ENCODE data around the gene VTI1B. TPM values are rescaled to one million over a fixed set of nuclear protein-coding genes. Genes with fewer than 3 reads are reported as not detected.
"Not testable (repeated sequence)": the region's sequence is repeated elsewhere in the genome, so short reads cannot be mapped to it uniquely, and the experiment has no call there.

The VTI1B gene
- total and polyA plus RNA-seq, 2 experiments from 2014 or later = 44.7 to 96.1 TPM

- not testable (repeated sequence) for H3K27ac Mint-ChIP-seq; H3K4me2 ChIP-seq; H2AFZ ChIP-seq; H3K4me3 Mint-ChIP-seq; H3K9me2 ChIP-seq (ENCODE audit: insufficient read depth); H3K9me3 Mint-ChIP-seq; H3K27me3 Mint-ChIP-seq (ENCODE audit: insufficient read depth, low read depth, poor library complexity); DNase-seq (ENCODE audit: low spot score); H3K79me2 ChIP-seq (replicated peaks; ENCODE audit: insufficient read depth); H3K27me3 ChIP-seq (ENCODE audit: insufficient read depth); H3K27ac ChIP-seq (ENCODE audit: low read depth); H3K36me3 ChIP-seq (ENCODE audit: insufficient read depth); H3K4me3 ChIP-seq; H3F3A ChIP-seq (replicated peaks; ENCODE audit: low read depth); ATAC-seq
- Mint-ChIP-seq H3K4me1 (peaks cover 15% of the 10 kb centered on the region), H3K36me3 (ENCODE audit: low read depth) (peaks cover 20% of the 10 kb centered on the region)
- H3K4me1 ChIP-seq (ENCODE audit: insufficient read depth) = peaks cover 10% of the 10 kb centered on the region
- H4K20me1 ChIP-seq (replicated peaks; ENCODE audit: insufficient read depth) = peaks cover 10% of the 10 kb centered on the region; the same call in 1 of the 2 replicates
Observed at GRCh38 chr14:67626131-67626530, 48.3 kb downstream of the VTI1B start.

DNA sequence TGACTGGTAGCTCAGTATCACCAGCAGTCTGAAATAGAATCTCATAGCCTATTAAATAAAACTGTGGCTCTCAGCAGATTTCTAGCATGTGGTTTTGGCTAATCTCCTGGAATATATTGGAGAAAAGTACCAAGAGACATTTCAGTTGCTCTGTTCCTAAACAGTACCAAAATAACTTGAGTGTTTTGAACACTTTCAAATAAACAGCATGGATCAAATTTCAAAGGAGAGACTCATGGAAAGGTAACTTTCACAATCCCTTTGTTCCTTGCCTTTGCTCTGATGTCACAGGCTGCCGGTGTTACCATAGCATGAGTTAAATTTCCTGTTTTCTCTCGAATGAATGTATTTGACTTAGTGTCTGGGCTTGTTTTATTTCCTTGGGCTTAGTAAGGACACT lies 51.3 kb downstream of the VTI1B start:
- H3K27me3 ChIP-seq (ENCODE audit: insufficient read depth) = peaks cover 11% of the 10 kb centered on the region
- no peaks in the 10 kb centered on the region for H3K79me2 ChIP-seq (replicated peaks; ENCODE audit: insufficient read depth)
- ATAC-seq (no peak), DNase-seq (ENCODE audit: low spot score) (peak; percentile 42)
- H3K4me1 ChIP-seq (ENCODE audit: insufficient read depth) = peaks cover 14% of the 10 kb centered on the region
- H3K27ac Mint-ChIP-seq = peak overlapping the region; percentile 81
- no peaks in the 10 kb centered on the region for H3K9me2 ChIP-seq (ENCODE audit: insufficient read depth)
- H3K36me3 ChIP-seq (ENCODE audit: insufficient read depth) = peaks cover 5% of the 10 kb centered on the region; the same call in 1 of the 2 replicates
- peaks cover 26% of the 10 kb centered on the region for H3K4me1 Mint-ChIP-seq
- H3K9me3 Mint-ChIP-seq = no peaks in the 10 kb centered on the region
- peaks cover 23% of the 10 kb centered on the region for H3K36me3 Mint-ChIP-seq (ENCODE audit: low read depth)
- no peak overlapping the region; the same call in 2 of the 3 replicates for H3K4me3 Mint-ChIP-seq
- H3F3A ChIP-seq (replicated peaks; ENCODE audit: low read depth) = no peaks in the 10 kb centered on the region
- peaks cover 13% of the 10 kb centered on the region for H3K27me3 Mint-ChIP-seq (ENCODE audit: insufficient read depth, low read depth, poor library complexity)
- no peak overlapping the region for H3K4me3 ChIP-seq
- no peak overlapping the region for H3K27ac ChIP-seq (ENCODE audit: low read depth)
- no peaks in the 10 kb centered on the region; the same call in 1 of the 2 replicates for H4K20me1 ChIP-seq (replicated peaks; ENCODE audit: insufficient read depth)
- H2AFZ ChIP-seq = no peak overlapping the region
- peak overlapping the region; percentile 47 for H3K4me2 ChIP-seq
- TF ChIP-seq ZNF114 (CRISPR knock-in tag; IDR thresholded peaks at IDR 0.05) (no peak), NANOG (IDR thresholded peaks at IDR 0.05; ENCODE audit: borderline replicate concordance) (no peak), EZH2 (IDR thresholded peaks at IDR 0.05; ENCODE audit: low read depth, unreplicated experiment) (no peak), POLR2AphosphoS5 (IDR thresholded peaks at IDR 0.05; ENCODE audit: low read depth) (no peak), ETS1 (IDR thresholded peaks at IDR 0.05) (no peak), ZNF331 (CRISPR knock-in tag; IDR thresholded peaks at IDR 0.05; ENCODE audit: low read depth) (no peak), STAT1 (IDR thresholded peaks at IDR 0.05; ENCODE audit: unreplicated experiment) (no peak), ZNF462 (CRISPR knock-in tag; IDR thresholded peaks at IDR 0.05) (no peak)
- TF ChIP-seq, protein P1, sequence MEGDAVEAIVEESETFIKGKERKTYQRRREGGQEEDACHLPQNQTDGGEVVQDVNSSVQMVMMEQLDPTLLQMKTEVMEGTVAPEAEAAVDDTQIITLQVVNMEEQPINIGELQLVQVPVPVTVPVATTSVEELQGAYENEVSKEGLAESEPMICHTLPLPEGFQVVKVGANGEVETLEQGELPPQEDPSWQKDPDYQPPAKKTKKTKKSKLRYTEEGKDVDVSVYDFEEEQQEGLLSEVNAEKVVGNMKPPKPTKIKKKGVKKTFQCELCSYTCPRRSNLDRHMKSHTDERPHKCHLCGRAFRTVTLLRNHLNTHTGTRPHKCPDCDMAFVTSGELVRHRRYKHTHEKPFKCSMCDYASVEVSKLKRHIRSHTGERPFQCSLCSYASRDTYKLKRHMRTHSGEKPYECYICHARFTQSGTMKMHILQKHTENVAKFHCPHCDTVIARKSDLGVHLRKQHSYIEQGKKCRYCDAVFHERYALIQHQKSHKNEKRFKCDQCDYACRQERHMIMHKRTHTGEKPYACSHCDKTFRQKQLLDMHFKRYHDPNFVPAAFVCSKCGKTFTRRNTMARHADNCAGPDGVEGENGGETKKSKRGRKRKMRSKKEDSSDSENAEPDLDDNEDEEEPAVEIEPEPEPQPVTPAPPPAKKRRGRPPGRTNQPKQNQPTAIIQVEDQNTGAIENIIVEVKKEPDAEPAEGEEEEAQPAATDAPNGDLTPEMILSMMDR (conservative IDR thresholded peaks at IDR 0.05; ENCODE audit: low read depth in 2 of 2) = no peak
- TF ChIP-seq, protein P2, sequence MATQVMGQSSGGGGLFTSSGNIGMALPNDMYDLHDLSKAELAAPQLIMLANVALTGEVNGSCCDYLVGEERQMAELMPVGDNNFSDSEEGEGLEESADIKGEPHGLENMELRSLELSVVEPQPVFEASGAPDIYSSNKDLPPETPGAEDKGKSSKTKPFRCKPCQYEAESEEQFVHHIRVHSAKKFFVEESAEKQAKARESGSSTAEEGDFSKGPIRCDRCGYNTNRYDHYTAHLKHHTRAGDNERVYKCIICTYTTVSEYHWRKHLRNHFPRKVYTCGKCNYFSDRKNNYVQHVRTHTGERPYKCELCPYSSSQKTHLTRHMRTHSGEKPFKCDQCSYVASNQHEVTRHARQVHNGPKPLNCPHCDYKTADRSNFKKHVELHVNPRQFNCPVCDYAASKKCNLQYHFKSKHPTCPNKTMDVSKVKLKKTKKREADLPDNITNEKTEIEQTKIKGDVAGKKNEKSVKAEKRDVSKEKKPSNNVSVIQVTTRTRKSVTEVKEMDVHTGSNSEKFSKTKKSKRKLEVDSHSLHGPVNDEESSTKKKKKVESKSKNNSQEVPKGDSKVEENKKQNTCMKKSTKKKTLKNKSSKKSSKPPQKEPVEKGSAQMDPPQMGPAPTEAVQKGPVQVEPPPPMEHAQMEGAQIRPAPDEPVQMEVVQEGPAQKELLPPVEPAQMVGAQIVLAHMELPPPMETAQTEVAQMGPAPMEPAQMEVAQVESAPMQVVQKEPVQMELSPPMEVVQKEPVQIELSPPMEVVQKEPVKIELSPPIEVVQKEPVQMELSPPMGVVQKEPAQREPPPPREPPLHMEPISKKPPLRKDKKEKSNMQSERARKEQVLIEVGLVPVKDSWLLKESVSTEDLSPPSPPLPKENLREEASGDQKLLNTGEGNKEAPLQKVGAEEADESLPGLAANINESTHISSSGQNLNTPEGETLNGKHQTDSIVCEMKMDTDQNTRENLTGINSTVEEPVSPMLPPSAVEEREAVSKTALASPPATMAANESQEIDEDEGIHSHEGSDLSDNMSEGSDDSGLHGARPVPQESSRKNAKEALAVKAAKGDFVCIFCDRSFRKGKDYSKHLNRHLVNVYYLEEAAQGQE (IDR thresholded peaks at IDR 0.05; ENCODE audit: unreplicated experiment) = no peak
